Activated CD4-positive, alpha-beta T cell treated with anti-CD3 and anti-CD28 coated beads for 4 hours (primary cell): ENCODE results near the gene LCORL.
"Not testable (repeated sequence)": the region's sequence is repeated elsewhere in the genome, so short reads cannot be mapped to it uniquely, and the experiment has no call there.

ENCODE experiments used
- DNase-seq, 2 donors: peaks; one replicate each; pipeline ENCODE4 v3.0.0-alpha.2; 2020

LCORL gene

DNA sequence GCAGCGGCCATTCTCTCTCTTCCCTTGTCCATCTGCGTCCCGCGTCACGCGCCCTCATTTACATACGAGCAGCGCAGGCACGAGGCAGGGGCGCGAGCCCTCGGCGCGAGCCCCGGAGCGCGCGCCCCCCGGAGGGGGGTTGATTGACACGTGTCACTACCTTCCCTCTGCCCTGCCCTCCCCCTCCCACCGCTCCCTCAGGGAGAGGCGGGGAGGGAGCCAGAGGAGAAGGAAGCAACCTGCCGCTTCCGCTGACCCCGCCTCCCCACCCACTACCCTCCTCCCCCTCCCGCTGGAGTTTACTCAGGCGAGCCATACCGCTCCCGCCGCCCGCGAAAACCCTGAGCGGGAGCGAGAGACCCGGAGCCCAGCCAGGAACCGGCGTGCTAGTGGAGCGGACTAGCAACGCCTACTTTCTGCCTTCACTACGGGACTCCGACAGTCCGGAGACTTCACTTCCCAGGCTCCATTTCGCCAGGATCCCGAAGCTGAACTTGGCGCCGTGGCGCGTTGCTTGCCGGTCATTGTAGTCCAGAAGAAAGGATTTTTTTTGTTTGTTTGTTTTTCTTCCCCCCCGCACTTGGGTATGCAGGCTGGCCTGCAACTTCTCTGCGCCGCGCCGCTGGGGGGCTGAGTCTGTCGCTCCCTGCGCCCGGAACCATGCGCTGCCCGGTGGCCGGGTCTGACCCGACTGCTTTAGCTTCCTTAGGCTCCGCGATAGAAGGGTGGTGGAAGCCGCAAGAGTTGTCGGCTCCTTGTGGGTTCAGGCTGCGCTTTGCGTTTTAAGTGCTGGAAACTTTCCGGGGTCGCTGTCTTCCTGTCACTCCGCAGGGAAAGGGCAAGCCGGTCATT lies at the start of gene LCORL:
Gene LCORL (minus strand): TSS at position 36 of the 852 bp plus-strand sequence. CDS start 4 bp downstream, at position 32.
- DNase-seq = peak; percentile 78 to 81

GRCh38 chr4:18069810-18070209 lies 48.3 kb upstream of the LCORL start:
- no peak for DNase-seq

- DNase-seq = no peak
Measured at GRCh38 chr4:18067031-18067430, 45.5 kb upstream of the LCORL start.

- DNase-seq = no peak
Measured at GRCh38 chr4:18063079-18063478, 41.5 kb upstream of the LCORL start.

DNA sequence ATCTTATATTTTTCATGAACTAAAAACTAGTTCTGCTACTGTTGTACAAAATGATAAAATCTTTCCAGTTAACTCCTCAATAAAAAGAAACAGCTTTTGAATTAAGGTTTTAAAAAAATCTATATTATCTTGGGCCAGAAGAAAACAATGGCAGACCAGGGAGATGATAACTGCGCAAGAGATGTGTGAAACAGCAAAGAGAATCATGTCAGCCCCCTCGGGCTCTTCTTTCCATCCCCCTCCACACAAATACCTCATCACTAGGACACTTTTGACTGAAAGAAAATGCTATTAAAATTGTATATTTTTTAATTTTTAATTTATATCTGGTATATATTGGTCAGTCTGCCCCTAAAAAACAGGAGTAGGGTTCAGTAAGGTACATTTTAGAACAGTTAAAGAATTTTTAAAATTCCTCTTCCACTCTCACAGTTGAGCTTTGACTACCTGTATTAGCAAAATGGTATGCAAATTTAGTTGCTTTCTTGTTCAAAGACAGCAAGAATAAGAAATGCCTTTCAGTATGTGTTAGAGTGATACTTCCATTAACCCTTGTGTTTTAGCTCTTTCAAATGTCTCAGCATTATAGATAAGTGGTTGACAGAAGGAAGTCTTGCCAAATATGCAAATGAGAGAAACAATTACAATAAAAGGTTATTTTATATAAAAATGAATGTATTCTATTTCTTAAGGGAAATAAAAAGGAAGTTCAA lies 36.4 kb upstream of the LCORL start:
- no peak for DNase-seq

DNA sequence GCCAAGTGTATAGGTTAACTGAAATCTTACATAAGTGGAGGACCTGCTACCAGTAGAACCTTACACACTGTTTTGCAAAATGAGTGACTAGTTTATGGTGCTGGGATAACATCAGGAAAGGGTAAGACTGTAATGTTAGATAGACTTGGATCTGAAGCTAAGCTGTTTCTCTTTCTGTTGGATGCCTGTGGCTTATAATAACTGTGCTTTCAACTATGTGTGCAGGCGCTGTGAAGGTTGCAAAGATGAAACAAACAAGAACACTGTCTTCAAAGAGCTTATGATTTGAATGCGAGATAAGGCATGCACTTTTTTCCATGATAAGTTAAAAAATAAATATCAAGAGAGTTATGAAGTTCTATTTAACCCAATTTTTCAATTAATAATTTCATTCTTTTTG lies 34.5 kb upstream of the LCORL start:
- no peak for DNase-seq

DNA sequence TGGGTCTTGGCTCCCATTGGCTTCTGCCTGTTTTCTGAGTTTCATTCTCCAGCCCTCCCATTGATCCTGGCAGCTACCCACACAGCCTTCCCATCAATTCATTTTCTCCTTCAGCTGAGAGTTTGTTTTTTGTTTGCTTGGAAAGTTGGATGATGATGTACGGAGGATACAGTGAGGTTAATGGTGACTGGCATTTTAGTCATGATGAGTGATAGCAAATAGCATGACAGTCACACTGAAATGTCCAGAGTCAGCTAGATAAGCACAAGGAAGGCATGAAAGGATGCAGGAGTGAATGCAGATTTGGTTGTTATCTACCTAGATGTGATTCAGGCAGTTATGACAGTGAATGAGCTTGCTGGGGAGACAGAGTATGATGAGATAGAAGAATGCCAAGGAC lies 30.6 kb upstream of the LCORL start:
- no peak for DNase-seq

- no peak for DNase-seq
Measured at GRCh38 chr4:18051281-18051680, 29.7 kb upstream of the LCORL start.

- no peak for DNase-seq
Measured at GRCh38 chr4:18050448-18050847, 28.9 kb upstream of the LCORL start.

DNA sequence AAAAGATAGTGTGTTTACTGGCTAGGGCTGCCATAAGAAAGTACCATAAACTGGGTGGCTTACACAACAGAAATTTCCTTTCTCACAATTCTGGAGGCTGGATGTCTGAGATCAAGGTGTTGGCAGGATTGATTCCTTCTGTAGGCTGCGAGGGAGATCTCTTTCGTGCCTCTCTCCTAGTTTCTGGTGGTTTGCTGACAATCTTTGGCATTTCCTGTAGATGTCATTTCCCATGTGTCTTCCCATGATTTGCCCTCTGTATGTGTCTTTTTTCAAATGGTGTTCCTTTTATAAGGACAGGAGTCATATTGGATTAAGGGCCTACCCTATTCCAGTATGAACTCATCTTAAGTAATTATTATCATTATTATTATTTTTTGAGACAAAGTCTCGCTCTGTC lies 27.9 kb upstream of the LCORL start:
- DNase-seq = no peak

DNA sequence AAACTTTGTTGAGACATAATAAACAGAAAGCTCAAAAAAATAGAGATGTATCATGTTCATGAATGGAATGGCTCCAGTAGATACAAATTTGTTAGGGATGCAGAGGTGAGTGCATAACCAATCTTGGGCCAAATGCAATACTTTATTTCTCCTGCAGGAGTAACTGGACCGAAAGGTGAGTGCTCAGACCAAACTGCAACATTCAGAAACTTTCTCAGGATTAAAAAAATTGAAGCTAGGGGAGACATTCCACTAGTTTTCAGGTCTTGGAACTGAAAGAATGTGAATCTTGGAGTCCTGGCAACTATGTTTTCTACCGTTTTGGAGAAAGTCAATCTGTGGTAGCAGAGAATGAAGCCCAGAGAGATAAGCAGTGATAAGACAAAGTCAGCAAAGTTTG lies 21.2 kb upstream of the LCORL start:
- DNase-seq = no peak

DNA sequence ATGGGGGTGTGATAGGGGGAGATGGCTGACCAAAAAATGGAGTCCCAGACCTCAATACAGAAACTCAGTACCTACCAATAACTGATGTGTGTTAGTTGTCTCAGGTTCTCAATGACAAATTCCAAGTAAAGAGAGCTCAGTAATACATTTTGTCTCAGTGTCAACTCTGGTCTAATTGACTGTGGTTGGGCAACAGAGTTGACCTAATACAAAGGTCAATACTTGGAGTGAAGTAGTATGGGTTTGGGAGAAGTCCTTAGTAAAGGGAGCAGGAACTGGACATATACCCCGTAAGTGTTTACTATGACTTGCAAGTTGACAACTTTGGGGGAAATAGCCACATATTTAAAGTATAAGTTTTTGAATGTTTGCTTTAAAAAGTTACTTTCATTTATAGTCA lies 20.5 kb upstream of the LCORL start:
- no peak for DNase-seq

DNA sequence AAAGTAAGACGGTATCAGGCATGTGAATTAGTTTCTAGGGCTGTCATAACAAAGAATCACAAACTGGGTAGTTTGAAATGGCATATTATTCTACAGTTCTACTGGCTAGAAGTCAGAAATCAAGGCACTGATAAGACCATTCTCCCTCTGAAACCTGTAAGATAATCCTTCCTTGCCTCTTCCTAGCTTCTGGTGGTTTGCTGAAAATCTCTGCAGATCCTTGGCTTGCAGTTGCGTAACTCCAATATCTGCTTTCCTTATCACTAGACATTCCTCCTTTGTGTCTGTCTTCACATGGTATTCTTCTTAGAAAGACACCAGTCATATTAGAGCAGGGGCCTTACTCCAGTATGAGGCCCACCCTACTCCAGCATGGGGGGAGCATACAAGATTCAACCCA lies 19.6 kb upstream of the LCORL start:
- DNase-seq = no peak

GRCh38 chr4:18039113-18039512 lies 17.6 kb upstream of the LCORL start:
- no peak for DNase-seq

DNA sequence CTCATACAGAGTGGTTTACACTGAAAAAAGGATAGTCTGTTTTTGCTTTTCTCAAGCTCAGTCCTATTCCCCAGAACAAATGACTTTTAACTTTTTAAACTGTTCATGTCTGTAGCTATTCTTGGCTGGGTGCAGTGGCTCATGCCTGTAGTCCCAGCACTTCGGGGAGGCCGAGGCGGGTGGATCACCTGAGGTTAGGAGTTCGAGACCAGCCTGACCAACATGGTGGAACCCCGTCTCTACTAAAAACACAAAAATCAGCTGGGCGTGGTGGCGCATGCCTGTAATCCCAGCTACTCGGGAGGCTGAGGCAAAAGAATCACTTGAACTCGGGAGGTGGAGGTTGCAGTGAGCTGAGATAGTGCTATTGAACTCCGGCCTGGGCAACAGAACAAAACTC lies 14.8 kb upstream of the LCORL start:
- DNase-seq = not testable (repeated sequence)

- DNase-seq = no peak
Measured at GRCh38 chr4:18034099-18034498, 12.5 kb upstream of the LCORL start.

- DNase-seq = no peak
Measured at GRCh38 chr4:18033111-18034085, 11.8 kb upstream of the LCORL start.

GRCh38 chr4:18025288-18025687 lies 3.7 kb upstream of the LCORL start:
- no peak for DNase-seq

DNA sequence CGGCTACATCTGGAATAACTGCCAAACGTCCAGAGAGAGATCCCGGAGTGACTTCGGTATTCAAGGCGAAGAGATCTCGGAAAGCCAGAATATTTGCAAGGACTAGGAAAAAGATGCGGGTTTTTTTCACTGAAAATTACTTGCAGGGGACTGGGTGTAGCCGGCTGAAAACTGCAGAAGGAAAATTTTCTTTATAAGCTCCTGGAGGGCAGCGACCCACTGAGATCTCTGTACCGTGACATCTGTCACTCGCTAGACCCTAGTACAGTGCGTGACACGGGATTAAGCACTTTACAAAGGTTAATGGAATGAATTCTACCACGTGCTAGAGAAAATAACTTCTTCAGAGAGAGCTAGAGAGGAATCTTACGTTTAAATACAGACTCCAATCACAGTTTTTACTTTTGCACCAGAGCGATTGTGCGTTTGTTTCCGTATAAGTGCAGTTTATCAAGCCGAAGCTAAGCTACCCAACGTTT lies 1.1 kb upstream of the LCORL start:
- no peak for DNase-seq

DNA sequence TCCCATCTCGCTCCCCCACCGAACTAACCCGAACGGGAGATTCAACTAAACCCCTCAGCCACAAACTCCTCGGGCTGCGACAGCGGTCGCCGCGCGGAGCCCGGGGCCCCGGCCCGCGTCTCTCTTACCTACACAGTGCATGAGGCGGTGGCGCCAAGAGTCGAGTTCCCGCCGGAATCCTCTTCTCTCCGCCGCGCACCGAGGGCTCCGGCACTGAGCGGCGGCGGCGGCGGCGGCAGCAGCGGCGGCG lies 160 bp downstream of the LCORL start:
- no peak for DNase-seq

DNA sequence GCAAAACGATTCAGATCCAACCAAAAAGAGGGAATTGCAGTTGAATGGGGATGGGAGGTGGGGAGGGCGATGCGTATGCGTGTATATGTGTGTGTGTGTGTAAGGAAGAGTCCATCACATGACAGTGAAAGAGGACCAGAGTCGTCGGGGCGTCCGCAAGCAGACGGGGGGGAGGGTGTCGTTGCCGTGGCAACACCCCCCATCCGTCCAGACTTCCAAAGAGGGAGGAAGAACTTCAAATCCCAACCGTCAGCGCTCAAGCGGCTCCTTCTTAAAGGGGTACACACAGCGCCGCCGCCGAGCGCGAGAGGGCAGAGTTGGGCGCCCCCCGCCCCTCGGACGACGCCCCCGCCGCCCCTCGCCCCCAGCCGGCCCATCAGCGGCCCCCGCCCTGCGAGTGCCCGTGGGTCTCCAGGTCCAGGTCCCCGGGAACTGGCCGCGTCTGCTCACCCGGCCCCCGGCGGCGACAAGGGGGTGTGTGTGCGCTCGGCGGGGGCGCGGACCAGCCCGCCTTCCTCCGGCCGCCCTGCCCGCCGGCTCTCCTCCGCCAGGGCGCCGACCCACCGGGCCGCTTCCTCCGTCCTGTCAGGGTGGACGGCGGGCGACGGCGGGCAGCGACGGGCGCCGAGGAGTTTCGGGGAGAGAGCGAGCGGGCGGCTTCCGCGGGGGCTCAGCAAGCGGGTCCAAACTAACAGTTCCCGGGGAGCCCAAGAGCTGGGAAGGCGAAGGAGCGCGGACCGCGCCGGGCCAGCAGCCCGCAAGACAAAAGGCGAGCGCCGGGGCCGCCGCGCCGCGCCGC lies 685 bp downstream of the LCORL start:
- peak; percentile 12 to 27 for DNase-seq

- peak in 1 of 2 donors; percentile 9 for DNase-seq
Measured at GRCh38 chr4:18020145-18020670, 1.3 kb downstream of the LCORL start.
